Stimulated activated CD4-positive, alpha-beta T cell treated with anti-CD3 and anti-CD28 coated beads, Interleukin-1b, Interleukin-23, amount 100 ng/mL, for 24 hours (primary cell): ENCODE data around the gene DHRSX.
"Not testable (repeated sequence)": the region's sequence is repeated elsewhere in the genome, so short reads cannot be mapped to it uniquely, and the experiment has no call there.

Experiments
- DNase-seq, 4 experiments: peaks; one replicate each; pipeline ENCODE4 v3.0.0-alpha.2; 2020; ENCODE audit warnings: low read depth in 4 of 4, low spot score in 1 of 4

DHRSX gene

DNA sequence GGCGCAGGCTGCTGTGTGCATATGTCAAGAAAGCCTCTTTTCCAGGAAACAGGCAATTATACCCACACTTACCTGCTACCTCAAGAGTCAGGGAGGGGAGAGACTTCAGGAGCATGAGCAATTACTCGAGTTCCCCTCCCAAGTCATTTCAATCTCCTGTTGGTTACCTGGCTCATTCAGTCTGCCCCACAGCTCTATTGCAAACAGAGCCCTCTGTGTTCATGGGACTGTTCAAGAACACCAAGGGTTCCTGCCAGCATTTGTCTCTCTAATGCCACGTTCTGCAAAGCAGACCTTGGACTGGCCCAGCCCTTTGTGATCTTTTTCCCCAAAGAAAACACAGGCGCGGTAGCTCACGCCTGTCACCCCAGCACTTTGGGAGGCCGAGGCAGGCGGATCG is 274.6 kb downstream of the DHRSX start:
- DNase-seq = no peak

GRCh38 chrX:2224597-2225235 is 276.1 kb downstream of the DHRSX start:
- no peak for DNase-seq

DNA sequence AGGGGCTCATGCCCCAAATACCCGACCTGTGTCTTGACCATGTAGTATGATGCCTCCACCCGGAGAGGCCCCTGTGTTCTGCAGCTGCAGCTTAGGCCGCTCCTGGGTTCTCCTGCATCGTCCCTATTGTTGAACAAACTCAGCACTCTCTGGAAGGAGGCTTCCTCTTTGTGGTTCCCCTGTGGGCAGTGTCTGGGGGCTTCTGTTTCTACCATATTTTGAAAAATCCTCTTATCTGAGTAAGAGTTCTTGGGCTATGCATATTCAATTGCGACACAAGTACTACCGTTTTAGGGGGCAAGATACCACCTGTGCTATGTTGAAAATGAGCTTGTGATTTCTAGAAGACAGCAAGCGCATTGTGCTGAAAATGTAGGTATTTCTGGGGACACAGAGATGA is 276.6 kb downstream of the DHRSX start:
- DNase-seq = no peak

GRCh38 chrX:2220829-2221567 is 279.8 kb downstream of the DHRSX start:
- no peak for DNase-seq

DNA sequence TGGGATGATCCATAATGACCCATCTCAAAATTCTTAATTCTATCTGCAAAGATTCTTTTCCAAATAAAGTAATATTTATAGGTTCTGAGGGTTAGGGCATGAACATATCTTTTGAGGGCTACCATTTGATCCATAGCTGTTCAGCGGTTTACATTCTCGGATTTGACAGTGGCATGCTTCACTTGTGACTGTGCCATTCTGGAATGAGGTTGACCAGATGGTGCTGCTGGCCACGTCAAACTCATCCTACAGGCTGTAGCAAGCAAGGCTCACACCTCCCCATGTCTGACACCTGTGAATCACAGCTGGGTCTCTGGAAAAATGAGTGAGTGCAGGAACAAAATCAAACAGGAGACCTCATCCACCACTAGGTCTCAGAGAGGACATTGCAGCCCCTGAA is 280.5 kb downstream of the DHRSX start:
- no peak for DNase-seq

GRCh38 chrX:2214138-2214823 is 286.5 kb downstream of the DHRSX start:
- not testable (repeated sequence) for DNase-seq

- not testable (repeated sequence) for DNase-seq
Observed at GRCh38 chrX:2211667-2212066, 289.1 kb downstream of the DHRSX start.

- no peak for DNase-seq
Observed at GRCh38 chrX:2193273-2193592, 307.5 kb downstream of the DHRSX start.

DNA sequence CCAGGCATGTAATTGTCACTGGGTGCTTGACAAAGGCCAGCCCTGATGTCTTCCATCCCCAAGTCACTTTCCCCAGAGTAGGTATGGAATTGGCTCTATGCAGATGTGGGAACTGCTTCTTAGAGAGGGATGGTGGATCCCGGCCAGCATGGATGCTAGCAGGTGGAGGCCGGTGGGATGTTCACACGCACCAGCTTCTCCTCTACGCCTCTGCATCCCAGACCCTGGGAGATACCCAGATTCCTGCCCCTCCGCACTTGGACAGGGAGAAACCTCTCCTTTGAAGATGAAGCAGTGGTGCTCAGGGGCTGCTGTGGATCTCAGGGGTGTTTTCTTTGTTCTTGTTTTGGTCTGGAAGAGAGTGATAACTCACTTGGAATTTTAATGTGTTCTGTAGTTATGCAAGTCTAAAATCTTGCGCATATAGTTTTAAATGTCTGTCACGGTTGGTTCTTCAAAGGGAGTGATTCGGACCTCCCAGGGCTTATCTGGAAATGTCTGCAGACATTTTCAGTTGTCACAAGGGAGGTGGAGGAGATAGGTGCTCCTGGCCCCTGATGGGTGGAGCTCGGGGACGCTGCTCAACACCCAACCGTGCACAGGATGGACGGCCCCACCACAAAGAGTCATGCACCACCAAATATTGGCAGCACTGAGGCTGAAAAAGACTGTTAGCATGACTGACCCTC is 308.0 kb downstream of the DHRSX start:
- no peak for DNase-seq

- DNase-seq = no peak
Observed at GRCh38 chrX:2188840-2189239, 311.9 kb downstream of the DHRSX start.

GRCh38 chrX:2188330-2188792 is 312.4 kb downstream of the DHRSX start:
- no peak for DNase-seq

- no peak for DNase-seq
Observed at GRCh38 chrX:2187352-2188115, 313.2 kb downstream of the DHRSX start.

GRCh38 chrX:2185341-2186082 is 315.3 kb downstream of the DHRSX start:
- DNase-seq = no peak

GRCh38 chrX:2184089-2184488 is 316.7 kb downstream of the DHRSX start:
- no peak for DNase-seq

- no peak for DNase-seq
Observed at GRCh38 chrX:2183193-2183725, 317.5 kb downstream of the DHRSX start.

- no peak for DNase-seq
Observed at GRCh38 chrX:2177541-2177940, 323.2 kb downstream of the DHRSX start.

DNA sequence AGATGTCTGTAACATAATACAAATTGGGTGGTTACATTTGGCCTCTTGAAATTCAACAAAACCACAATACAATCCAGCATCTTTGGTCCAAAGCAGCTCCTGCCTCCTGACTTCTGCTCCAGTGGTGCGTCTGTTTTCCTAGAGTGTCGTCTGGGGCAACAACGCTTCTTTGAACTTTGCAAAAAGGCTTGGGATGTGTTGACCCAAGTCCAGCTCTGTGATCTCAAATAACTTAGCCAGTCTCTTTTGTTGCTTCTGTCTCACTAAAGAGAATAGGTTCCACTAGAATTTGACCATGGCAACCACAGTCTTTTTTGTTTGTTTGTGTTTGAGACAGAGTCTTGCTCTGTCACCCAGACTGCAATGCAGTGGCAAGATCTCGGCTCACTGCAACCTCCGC is 324.0 kb downstream of the DHRSX start:
- no peak for DNase-seq

DNA sequence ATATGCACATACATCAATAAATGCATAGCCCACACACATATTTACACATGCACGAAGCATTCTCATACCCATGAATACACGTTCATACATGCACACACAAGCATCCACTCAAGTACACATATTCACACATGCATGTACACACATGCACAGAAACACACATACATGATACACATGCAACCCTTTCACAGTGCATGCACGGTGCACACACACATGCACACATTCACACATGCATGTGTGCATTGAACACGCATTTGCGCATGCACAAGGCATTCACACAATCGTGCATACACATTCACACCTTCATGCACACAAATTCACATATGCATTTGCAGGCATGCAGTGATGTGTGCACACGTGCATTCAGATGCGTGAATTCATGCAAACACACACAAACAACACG is 324.5 kb downstream of the DHRSX start:
- no peak for DNase-seq

- DNase-seq = no peak
Observed at GRCh38 chrX:2172359-2172758, 328.4 kb downstream of the DHRSX start.
